IMR-90 (cell line): ENCODE measurements around the gene LILRB2. TPM values are rescaled to one million over a fixed set of nuclear protein-coding genes. Genes with fewer than 3 reads are reported as not detected.

Experiments
- ATAC-seq: fragments of 200-7000 bp; cut with Tn5 transposase; 2 replicates; pipeline ENCODE4 v1.9.1; 2020; ENCODE audit warnings: low read depth, mild to moderate bottlenecking, moderate library complexity
- BruUV-seq: library from RNA; stranded (reverse); fragments of 400-500 nt; replicated peaks from 2 replicates; lab custom pipeline; 2021; lab: Mats Ljungman, UMichigan
- CTCF ChIA-PET: fragments of 300-600 bp; formaldehyde crosslinking; extraction: SDS; loops from one replicate; lab custom pipeline; 2021; ENCODE audit warnings: antibody characterized with exemption; lab: Yijun Ruan, JAX
- POLR2A ChIA-PET: fragments of 300-600 bp; sonication (Branson Sonifier 250); formaldehyde crosslinking; loops from one replicate; lab custom pipeline; 2022; ENCODE audit warnings: antibody characterized with exemption; ENCODE audit not compliant: unreplicated experiment; lab: Charles Lee
- DNase-seq: peaks from one replicate; pipeline ENCODE4 v3.0.0; 2013
- H2AFZ ChIP-seq: replicated peaks from 2 replicates; pipeline ENCODE3; 2013; ENCODE audit warnings: low read length, mild to moderate bottlenecking; ENCODE audit not compliant: poor library complexity
- H2AK5ac ChIP-seq: 2 replicates; pipeline ENCODE4 v1.6.1; 2013; ENCODE audit warnings: low read depth, low read length, inconsistent platforms
- H2AK9ac ChIP-seq: replicated peaks from 2 replicates; pipeline ENCODE3; 2013; ENCODE audit warnings: mild to moderate bottlenecking, low read depth, low read length, moderate library complexity; ENCODE audit not compliant: poor library complexity
- H2BK120ac ChIP-seq: 2 replicates; pipeline ENCODE4 v1.6.1; 2013; ENCODE audit warnings: low read depth, low read length, inconsistent platforms
- H2BK15ac ChIP-seq: 3 replicates; pipeline ENCODE4 v1.6.1; 2013; ENCODE audit warnings: low read depth, low read length, inconsistent platforms
- H2BK20ac ChIP-seq: 2 replicates; pipeline ENCODE4 v1.6.1; 2013; ENCODE audit warnings: low read depth, mild to moderate bottlenecking, inconsistent platforms, low read length, moderate library complexity
- H2BK5ac ChIP-seq: 2 replicates; pipeline ENCODE4 v1.6.1; 2013; ENCODE audit warnings: mild to moderate bottlenecking, low read depth, low read length, inconsistent platforms; ENCODE audit not compliant: poor library complexity, severe bottlenecking
- H3K14ac ChIP-seq: replicated peaks from 2 replicates; pipeline ENCODE4 v1.6.1; 2013; ENCODE audit warnings: low read depth, low read length, inconsistent platforms
- H3K18ac ChIP-seq: 2 replicates; pipeline ENCODE4 v1.6.1; 2013; ENCODE audit warnings: low read depth, low read length, control low read depth
- H3K23ac ChIP-seq: 2 replicates; pipeline ENCODE4 v1.6.1; 2013; ENCODE audit warnings: low read depth, low read length, inconsistent platforms
- H3K27ac ChIP-seq: 2 replicates; pipeline ENCODE4 v1.5.1; 2013; ENCODE audit warnings: mild to moderate bottlenecking, control low read depth, low read length; ENCODE audit not compliant: insufficient read depth
- H3K27me3 ChIP-seq: 2 replicates; pipeline ENCODE4 v1.6.1; 2013; ENCODE audit warnings: low read length; ENCODE audit not compliant: control insufficient read depth, insufficient read depth
- H3K36me3 ChIP-seq: 2 replicates; pipeline ENCODE4 v1.6.1; 2013; ENCODE audit warnings: low read length, mixed read lengths; ENCODE audit not compliant: control insufficient read depth, insufficient read depth
- H3K4ac ChIP-seq: 2 replicates; pipeline ENCODE4 v1.6.1; 2013; ENCODE audit warnings: low read depth, low read length, inconsistent platforms
- H3K4me1 ChIP-seq: 2 replicates; pipeline ENCODE4 v1.6.1; 2013; ENCODE audit warnings: low read length, mixed read lengths; ENCODE audit not compliant: control insufficient read depth, insufficient read depth
- H3K4me2 ChIP-seq: 2 replicates; pipeline ENCODE4 v1.6.1; 2013; ENCODE audit warnings: low read depth, mild to moderate bottlenecking, control low read depth, low read length, moderate library complexity
- H3K4me3 ChIP-seq: 2 replicates; pipeline ENCODE4 v1.5.1; 2013; ENCODE audit warnings: low read depth, mild to moderate bottlenecking, control low read depth, low read length, moderate library complexity; ENCODE audit not compliant: insufficient read depth
- H3K56ac ChIP-seq: 2 replicates; pipeline ENCODE4 v1.6.1; 2013; ENCODE audit warnings: low read length, inconsistent platforms; ENCODE audit not compliant: insufficient read depth; ENCODE audit errors: extremely low read depth
- H3K79me1 ChIP-seq, 2 experiments: 2 replicates each; pipeline ENCODE4 v1.6.1; 2013; ENCODE audit warnings: low read length in 2 of 2, inconsistent platforms in 1 of 2, low read depth in 1 of 2
- H3K9ac ChIP-seq: 2 replicates; pipeline ENCODE4 v1.6.1; 2013; ENCODE audit warnings: low read depth, low read length, control low read depth
- H3K9me1 ChIP-seq: 2 replicates; pipeline ENCODE4 v1.6.1; 2013; ENCODE audit warnings: low read length, inconsistent platforms; ENCODE audit not compliant: insufficient read depth
- H3K9me3 ChIP-seq: 2 replicates; pipeline ENCODE4 v1.6.1; 2013; ENCODE audit warnings: low read length; ENCODE audit not compliant: control insufficient read depth, insufficient read depth
- H4K20me1 ChIP-seq: 2 replicates; pipeline ENCODE4 v1.6.1; 2013; ENCODE audit warnings: low read length, inconsistent platforms; ENCODE audit not compliant: insufficient read depth
- H4K5ac ChIP-seq: 2 replicates; pipeline ENCODE4 v1.6.1; 2013; ENCODE audit warnings: mild to moderate bottlenecking, low read depth, low read length, control low read depth
- H4K8ac ChIP-seq, 2 experiments: 2 replicates each; pipeline ENCODE4 v1.6.1; 2013; ENCODE audit warnings: low read depth in 2 of 2, low read length in 2 of 2, control low read depth in 1 of 2, inconsistent platforms in 1 of 2
- H4K91ac ChIP-seq: 2 replicates; pipeline ENCODE4 v1.6.1; 2013; ENCODE audit warnings: low read depth, low read length, inconsistent platforms; ENCODE audit not compliant: insufficient read depth
- BHLHE40 ChIP-seq: fragments of 150-350 bp; IDR thresholded peaks from 2 replicates; pipeline ENCODE4 v1.6.1; 2016; ENCODE audit warnings: mild to moderate bottlenecking, low read depth, low read length
- CEBPB ChIP-seq: IDR thresholded peaks from 2 replicates; pipeline ENCODE4 v1.6.1; 2012; ENCODE audit warnings: low read depth, low read length, improper control_type of control experiment
- FOS ChIP-seq: fragments of 150-350 bp; IDR thresholded peaks from 2 replicates; pipeline ENCODE4 v1.6.1; 2016; ENCODE audit warnings: low read depth, low read length
- MAZ ChIP-seq: IDR thresholded peaks from 2 replicates; pipeline ENCODE4 v1.6.1; 2012; ENCODE audit warnings: low read depth, mild to moderate bottlenecking, low read length, improper control_type of control experiment, moderate library complexity, borderline replicate concordance
- MXI1 ChIP-seq: IDR thresholded peaks from 2 replicates; pipeline ENCODE4 v1.6.1; 2012; ENCODE audit warnings: low read depth, mild to moderate bottlenecking, low read length, moderate library complexity, borderline replicate concordance
- POLR2A ChIP-seq: IDR thresholded peaks from 2 replicates; pipeline ENCODE4 v1.6.1; 2012; ENCODE audit warnings: mild to moderate bottlenecking, low read depth, low read length
- RAD21 ChIP-seq: IDR thresholded peaks from 2 replicates; pipeline ENCODE4 v1.6.1; 2012; ENCODE audit warnings: low read length, improper control_type of control experiment
- RCOR1 ChIP-seq: IDR thresholded peaks from 2 replicates; pipeline ENCODE4 v1.6.1; 2012; ENCODE audit warnings: mild to moderate bottlenecking, low read length, improper control_type of control experiment; ENCODE audit not compliant: insufficient replicate concordance
- USF2 ChIP-seq: fragments of 150-350 bp; IDR thresholded peaks from 2 replicates; pipeline ENCODE4 v1.6.1; 2017; ENCODE audit warnings: mild to moderate bottlenecking, antibody characterized with exemption, low read length, low read depth
- WGBS, 2 experiments: methylation state at CpG; one replicate each; pipeline versions ENCODE4 v1.1.5 to v1.1.7; 2013; ENCODE audit warnings: missing lambda C conversion rate in 2 of 2; ENCODE audit not compliant: insufficient read length in 1 of 2; ENCODE audit errors: extremely low coverage in 2 of 2; 5-methylcytosine and 5-hydroxymethylcytosine counted together
- dilution Hi-C: fragments of 300-500 bp; cut with HindIII; formaldehyde crosslinking; loops from one replicate; pipeline ENCODE4 v1.14.3; 2018; ENCODE audit warnings: low sequenced_read_pairs; ENCODE audit not compliant: unreplicated experiment
- in situ Hi-C: fragments of 300-500 bp; cut with MboI; formaldehyde crosslinking; loops from 3 replicates; pipeline ENCODE4 v1.14.3; 2019; ENCODE audit warnings: low sequenced_read_pairs, inconsistent platforms, mixed read lengths
- intact Hi-C: fragments of 100-400 bp; cut with micrococcal nuclease; formaldehyde crosslinking; loops from 2 replicates; pipeline ENCODE4 v1.10.0; 2022
- polyA plus RNA-seq, 3 experiments: library from polyadenylated mRNA; depleted of rRNA; stranded (reverse); fragments of >200 nt; gene quantifications; 2 replicates each; pipeline ENCODE4 v1.2.3, GENCODE V29; 2012; ENCODE audit warnings: low replicate concordance in 1 of 3
- total RNA-seq: library from RNA; depleted of rRNA; stranded (reverse); fragments of >200 nt; gene quantifications from 2 replicates; pipeline ENCODE4 v1.2.3, GENCODE V29; 2012

The LILRB2 gene
- total and polyA plus RNA-seq, 2 of the 4 experiments (the other 2 are of a cell fraction) = not detected

- CTCF ChIA-PET = no interaction called here
- BruUV-seq = no TSS peak
- no peak overlapping the region for H2AK5ac ChIP-seq
Measured at GRCh38 chr19:54325631-54326030, 44.7 kb upstream of the LILRB2 start.

More at GRCh38 chr19:54325631-54326030, 44.7 kb upstream of the LILRB2 start:
- no peak overlapping the region for H3K9ac ChIP-seq
- DNase-seq (no peak), ATAC-seq (no peak)
- H3K27me3 ChIP-seq = no peaks in the 10 kb centered on the region
- no peak overlapping the region for H2BK20ac ChIP-seq
- H3K18ac ChIP-seq = no peak overlapping the region
- no peak for TF ChIP-seq BHLHE40
- TF ChIP-seq CEBPB = no peak
- no peak for TF ChIP-seq MXI1
- no peak for TF ChIP-seq RAD21
- TF ChIP-seq MAZ = no peak
- TF ChIP-seq USF2 = no peak
- no peak for TF ChIP-seq RCOR1
- TF ChIP-seq POLR2A = no peak
- TF ChIP-seq FOS = no peak
- H3K79me1 ChIP-seq = no peaks in the 10 kb centered on the region
- no peak overlapping the region for H2BK5ac ChIP-seq
- H3K4me2 ChIP-seq = no peak overlapping the region
- 60% methylated on average over 1 of the region's 5 CpGs; no CpG with 5 or more reads in 1 of the 2 experiments for WGBS, 2 experiments
- intact Hi-C loops = loop anchor here (1.0 kb wide), 1 partner anchor 66 kb away; no protein-coding TSS in a partner anchor
- no peaks in the 10 kb centered on the region for H3K36me3 ChIP-seq
- dilution Hi-C loops = no loop called here
- peaks cover 3% of the 10 kb centered on the region; the same call in 1 of the 2 replicates for H3K9me3 ChIP-seq
- no peak overlapping the region for H4K8ac ChIP-seq
- H2AK9ac ChIP-seq = no peak overlapping the region
- no peaks in the 10 kb centered on the region for H3K4me1 ChIP-seq
- H2BK15ac ChIP-seq = no peak overlapping the region
- no peak overlapping the region for H3K56ac ChIP-seq
- H3K14ac ChIP-seq = no peak overlapping the region
- H3K4ac ChIP-seq = no peak overlapping the region
- POLR2A ChIA-PET = no interaction called here
- no peak overlapping the region for H2BK120ac ChIP-seq
- H3K9me1 ChIP-seq = no peaks in the 10 kb centered on the region
- no peak overlapping the region for H3K4me3 ChIP-seq
- in situ Hi-C loops = no loop called here
- H2AFZ ChIP-seq = no peak overlapping the region
- no peak overlapping the region for H4K91ac ChIP-seq
- H4K5ac ChIP-seq = no peak overlapping the region
- H3K23ac ChIP-seq = no peak overlapping the region
- no peaks in the 10 kb centered on the region; the same call in 1 of the 2 replicates for H4K20me1 ChIP-seq
- no peak overlapping the region for H3K27ac ChIP-seq
